Endothelial cell of umbilical vein (primary cell): ENCODE results near the gene BANK1.

ENCODE experiments used
- CTCF ChIP-seq, 2 donors: IDR thresholded peaks; 1 replicate in 1 of 2; 2 replicates in 1 of 2; pipeline ENCODE4 v1.5.1; 2011; ENCODE audit warnings: low read length in 2 of 2, mild to moderate bottlenecking in 2 of 2, moderate library complexity in 2 of 2, control low read depth in 1 of 2, inconsistent platforms in 1 of 2, low read depth in 1 of 2; ENCODE audit not compliant: insufficient read depth in 1 of 2; ENCODE audit errors: extremely low read depth in 1 of 2
- EZH2 ChIP-seq: IDR thresholded peaks from 2 replicates; pipeline ENCODE4 v1.6.1; 2012; ENCODE audit warnings: borderline replicate concordance, low read depth, mild to moderate bottlenecking, moderate library complexity, low read length, inconsistent platforms; ENCODE audit not compliant: severe bottlenecking
- FOS ChIP-seq: IDR thresholded peaks from 2 replicates; pipeline ENCODE4 v1.6.1; 2011; ENCODE audit warnings: mild to moderate bottlenecking, low read length, moderate library complexity, borderline replicate concordance; ENCODE audit not compliant: insufficient read depth
- MYC ChIP-seq: IDR thresholded peaks from one replicate; pipeline ENCODE4 v1.6.1; 2011; ENCODE audit warnings: mild to moderate bottlenecking, low read depth, low read length
- POLR2A ChIP-seq: IDR thresholded peaks from 2 replicates; pipeline ENCODE4 v1.6.1; 2012; ENCODE audit warnings: low read depth, mild to moderate bottlenecking, control low read depth, low read length
- POLR2AphosphoS5 ChIP-seq: IDR thresholded peaks from 2 replicates; pipeline ENCODE4 v1.6.1; 2012; ENCODE audit warnings: low read depth, mild to moderate bottlenecking, control low read depth, low read length, moderate library complexity; ENCODE audit not compliant: insufficient read depth
- TF ChIP-seq, protein P1 (sequence below): IDR thresholded peaks from 2 replicates; pipeline ENCODE4 v1.6.1; 2011; ENCODE audit not compliant: insufficient read depth, insufficient read length

- TF ChIP-seq CTCF (IDR thresholded peaks at IDR 0.05; ENCODE audit: extremely low read depth in 1 of 2, insufficient read depth in 1 of 2, low read depth in 1 of 2, low read length in 2 of 2), result no peak
- no peak for TF ChIP-seq POLR2AphosphoS5
- no peak for TF ChIP-seq EZH2
- no peak for TF ChIP-seq MYC
- no peak for TF ChIP-seq POLR2A
- TF ChIP-seq, protein P1, sequence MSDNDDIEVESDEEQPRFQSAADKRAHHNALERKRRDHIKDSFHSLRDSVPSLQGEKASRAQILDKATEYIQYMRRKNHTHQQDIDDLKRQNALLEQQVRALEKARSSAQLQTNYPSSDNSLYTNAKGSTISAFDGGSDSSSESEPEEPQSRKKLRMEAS, result no peak
- TF ChIP-seq FOS, result no peak
Measured at GRCh38 chr4:101870874-101871273, 80.3 kb downstream of the BANK1 start.
